SU-DHL-6 (cell line): ENCODE measurements around the gene SPINK7.

Experiments used
- CTCF ChIP-seq: fragments of 200-600 bp; sonication (generic); IDR thresholded peaks from one replicate; pipeline ENCODE4 v1.5.1; 2017; ENCODE audit warnings: antibody characterized with exemption, mild to moderate bottlenecking, low read length, moderate library complexity; ENCODE audit not compliant: insufficient read depth, poor library complexity, severe bottlenecking
- EZH2phosphoT487 ChIP-seq: fragments of 200-600 bp; sonication (generic), shearing (Covaris generic); conservative IDR thresholded peaks from 2 replicates; pipeline ENCODE4 v1.6.1; 2018; ENCODE audit warnings: mild to moderate bottlenecking, antibody characterized with exemption, low read length, moderate library complexity, mixed read lengths

- no peak for TF ChIP-seq CTCF
- no peak for TF ChIP-seq EZH2phosphoT487
Observed at GRCh38 chr5:148309746-148310145, 2.5 kb upstream of the SPINK7 start.
